Karpas-422 (cell line): ENCODE results near the gene SLCO3A1. TPM values are rescaled to one million over a fixed set of nuclear protein-coding genes. Genes with fewer than 3 reads are reported as not detected.

Experiments used
- DNase-seq: peaks from one replicate; pipeline ENCODE4 v3.0.0-alpha.2; 2015
- H2AFZ ChIP-seq: fragments of 200-600 bp; sonication (generic); 2 replicates; pipeline ENCODE4 v1.6.1; 2014; ENCODE audit warnings: antibody characterized with exemption, low read length, mixed read lengths
- H3K27ac ChIP-seq: fragments of 200-600 bp; sonication (generic); 2 replicates; pipeline ENCODE4 v1.5.1; 2014; ENCODE audit warnings: mild to moderate bottlenecking, low read length, moderate library complexity
- H3K27me3 ChIP-seq: fragments of 200-600 bp; sonication (generic); 2 replicates; pipeline ENCODE4 v1.6.1; 2014; ENCODE audit warnings: low read length, mixed read lengths
- H3K36me3 ChIP-seq: fragments of 200-600 bp; sonication (generic); 2 replicates; pipeline ENCODE4 v1.6.1; 2014; ENCODE audit warnings: low read length, mixed read lengths; ENCODE audit not compliant: insufficient read depth
- H3K4me1 ChIP-seq: fragments of 200-600 bp; sonication (generic); 2 replicates; pipeline ENCODE4 v1.6.1; 2014; ENCODE audit warnings: mild to moderate bottlenecking, low read length, mixed read lengths
- H3K4me2 ChIP-seq: fragments of 200-600 bp; sonication (generic); 2 replicates; pipeline ENCODE4 v1.6.1; 2014; ENCODE audit warnings: low read length, low read depth, mild to moderate bottlenecking; ENCODE audit not compliant: poor library complexity, severe bottlenecking
- H3K4me3 ChIP-seq: fragments of 200-600 bp; sonication (generic); 2 replicates; pipeline ENCODE4 v1.5.1; 2014; ENCODE audit warnings: mild to moderate bottlenecking, antibody characterized with exemption, low read length, mixed read lengths
- H3K79me2 ChIP-seq: fragments of 200-600 bp; sonication (generic); 2 replicates; pipeline ENCODE4 v1.6.1; 2014; ENCODE audit warnings: mild to moderate bottlenecking, low read length, mixed read lengths
- H3K9ac ChIP-seq: fragments of 200-600 bp; sonication (generic); 2 replicates; pipeline ENCODE4 v1.6.0; 2014; ENCODE audit warnings: low read length
- H3K9me2 ChIP-seq: fragments of 200-600 bp; sonication (generic), shearing (Covaris generic); replicated peaks from 2 replicates; pipeline ENCODE4 v1.6.0; 2014; ENCODE audit warnings: mild to moderate bottlenecking, low read length, moderate library complexity; ENCODE audit not compliant: insufficient read depth
- H3K9me3 ChIP-seq: fragments of 300-700, 200-600 bp; sonication (generic); 2 replicates; pipeline ENCODE4 v1.6.1; 2014; ENCODE audit warnings: low read length, mixed read lengths
- H4K20me1 ChIP-seq: fragments of 200-600 bp; sonication (generic); 2 replicates; pipeline ENCODE4 v1.6.1; 2014; ENCODE audit warnings: mild to moderate bottlenecking, antibody characterized with exemption, low read length, low read depth; ENCODE audit not compliant: insufficient read depth
- total RNA-seq: library from RNA; depleted of rRNA; stranded (reverse); fragments of >200 nt; shearing (Covaris generic); gene quantifications from 2 replicates; pipeline ENCODE4 v1.2.3, GENCODE V29; 2014; ENCODE audit warnings: low replicate concordance

The SLCO3A1 gene
- total RNA-seq, 1 experiment from 2014 or later = 36.2 TPM

DNA sequence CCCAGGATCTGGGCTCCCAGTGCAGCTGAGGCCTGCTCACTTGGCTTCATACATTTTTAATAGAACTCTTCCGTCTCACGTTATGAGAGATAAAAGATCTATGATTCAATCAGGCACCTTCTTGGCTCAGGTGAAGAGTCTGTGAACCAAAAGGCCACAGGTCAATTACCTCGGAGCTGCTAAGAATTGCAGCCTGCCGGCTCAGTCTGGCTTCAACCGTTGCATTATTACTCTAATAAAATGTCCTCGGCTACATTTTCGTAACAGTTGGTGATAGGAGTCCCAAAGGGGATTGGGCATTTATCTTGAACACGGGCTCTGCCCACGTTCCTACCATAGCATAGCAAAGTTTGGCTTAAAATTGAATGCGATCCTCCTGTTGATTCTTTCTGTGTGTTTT is 176.3 kb downstream of the SLCO3A1 start:
- no peaks in the 10 kb centered on the region for H3K27me3 ChIP-seq
- H3K4me2 ChIP-seq = no peak overlapping the region
- no peaks in the 10 kb centered on the region for H3K9me3 ChIP-seq
- no peak for DNase-seq
- H3K9me2 ChIP-seq = no peaks in the 10 kb centered on the region
- H3K4me1 ChIP-seq = no peaks in the 10 kb centered on the region
- H3K9ac ChIP-seq = no peak overlapping the region
- no peaks in the 10 kb centered on the region for H4K20me1 ChIP-seq
- H3K79me2 ChIP-seq = peaks cover 98% of the 10 kb centered on the region
- no peak overlapping the region for H3K4me3 ChIP-seq
- H2AFZ ChIP-seq = no peak overlapping the region
- no peaks in the 10 kb centered on the region for H3K36me3 ChIP-seq
- H3K27ac ChIP-seq = no peak overlapping the region

DNA sequence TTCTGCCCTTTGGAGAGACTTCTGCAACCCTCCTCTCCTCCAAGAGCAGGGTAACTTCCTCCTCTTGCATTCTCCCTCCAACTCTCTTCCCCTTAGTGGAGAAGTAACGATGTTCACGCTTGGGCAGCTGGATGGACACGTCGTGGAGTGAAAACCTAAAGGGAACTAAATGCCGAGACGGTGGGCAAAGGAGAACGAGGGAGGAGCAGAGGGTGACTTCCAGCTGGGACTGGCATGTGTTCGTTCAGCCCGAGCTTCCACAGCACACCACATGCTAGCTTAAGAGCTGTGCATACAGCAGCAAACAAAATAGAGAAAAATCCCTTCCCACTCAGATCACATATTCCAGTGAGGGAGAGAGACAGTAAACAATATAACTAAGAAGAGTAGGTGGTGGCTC is 179.8 kb downstream of the SLCO3A1 start:
- Histone ChIP-seq H3K79me2 (peaks cover 98% of the 10 kb centered on the region), H3K4me2 (no peak overlapping the region), H3K27ac (no peak overlapping the region), H3K36me3 (no peaks in the 10 kb centered on the region), H3K27me3 (no peaks in the 10 kb centered on the region), H3K9ac (no peak overlapping the region), H4K20me1 (no peaks in the 10 kb centered on the region), H3K9me3 (no peaks in the 10 kb centered on the region), H3K4me1 (no peaks in the 10 kb centered on the region), H2AFZ (no peak overlapping the region), H3K4me3 (no peak overlapping the region), H3K9me2 (no peaks in the 10 kb centered on the region)
- no peak for DNase-seq

DNA sequence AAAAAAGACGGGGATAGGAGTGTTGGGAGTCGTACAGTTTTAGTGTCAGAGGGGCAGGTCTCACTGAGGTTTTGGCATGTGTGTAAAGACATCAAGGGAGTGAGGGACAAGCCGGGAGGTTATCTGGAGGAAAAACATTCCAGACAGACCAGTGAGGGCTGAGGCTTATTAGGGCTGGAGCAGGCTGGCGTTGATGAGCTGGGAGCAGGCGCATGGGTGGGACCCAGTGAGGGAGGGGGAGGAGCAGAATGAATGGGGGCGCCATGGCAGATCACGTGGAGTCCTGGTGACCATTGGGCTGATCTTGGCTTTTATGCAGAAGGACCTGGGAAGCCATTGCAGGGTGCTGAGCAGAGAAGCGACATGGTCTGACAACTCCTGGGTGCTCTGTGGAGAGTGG is 180.2 kb downstream of the SLCO3A1 start:
- Histone ChIP-seq H3K79me2 (peaks cover 98% of the 10 kb centered on the region), H3K27ac (no peak overlapping the region), H3K4me1 (no peaks in the 10 kb centered on the region), H3K4me2 (no peak overlapping the region), H4K20me1 (no peaks in the 10 kb centered on the region), H3K4me3 (no peak overlapping the region), H3K9me3 (no peaks in the 10 kb centered on the region), H3K9me2 (no peaks in the 10 kb centered on the region), H3K27me3 (no peaks in the 10 kb centered on the region), H2AFZ (no peak overlapping the region), H3K36me3 (no peaks in the 10 kb centered on the region), H3K9ac (no peak overlapping the region)
- no peak for DNase-seq

DNA sequence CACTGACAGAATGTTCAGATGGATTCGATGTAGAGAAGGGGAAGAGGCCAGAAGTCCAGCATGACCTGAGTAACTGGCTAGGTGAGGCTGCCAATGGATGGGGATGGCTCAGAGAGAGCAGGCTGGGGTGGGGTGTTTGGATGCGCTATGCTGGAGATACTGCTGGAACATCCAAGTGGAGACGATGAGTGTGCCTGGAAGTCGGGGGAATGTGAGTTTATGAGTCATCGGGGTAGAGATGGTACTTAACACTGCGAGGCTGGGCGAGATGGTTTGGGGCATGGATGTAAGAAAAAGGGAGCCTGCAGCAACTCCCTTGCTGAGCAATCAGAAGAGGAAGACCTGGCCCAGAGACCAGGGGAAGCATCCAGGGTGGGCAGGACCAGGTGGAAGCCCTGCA is 180.7 kb downstream of the SLCO3A1 start:
- Histone ChIP-seq H2AFZ (no peak overlapping the region), H4K20me1 (no peaks in the 10 kb centered on the region), H3K27ac (no peak overlapping the region), H3K9me3 (no peaks in the 10 kb centered on the region), H3K9ac (no peak overlapping the region), H3K4me1 (no peaks in the 10 kb centered on the region), H3K27me3 (no peaks in the 10 kb centered on the region), H3K36me3 (no peaks in the 10 kb centered on the region), H3K79me2 (peaks cover 98% of the 10 kb centered on the region), H3K4me3 (no peak overlapping the region), H3K9me2 (no peaks in the 10 kb centered on the region), H3K4me2 (no peak overlapping the region)
- DNase-seq = no peak

DNA sequence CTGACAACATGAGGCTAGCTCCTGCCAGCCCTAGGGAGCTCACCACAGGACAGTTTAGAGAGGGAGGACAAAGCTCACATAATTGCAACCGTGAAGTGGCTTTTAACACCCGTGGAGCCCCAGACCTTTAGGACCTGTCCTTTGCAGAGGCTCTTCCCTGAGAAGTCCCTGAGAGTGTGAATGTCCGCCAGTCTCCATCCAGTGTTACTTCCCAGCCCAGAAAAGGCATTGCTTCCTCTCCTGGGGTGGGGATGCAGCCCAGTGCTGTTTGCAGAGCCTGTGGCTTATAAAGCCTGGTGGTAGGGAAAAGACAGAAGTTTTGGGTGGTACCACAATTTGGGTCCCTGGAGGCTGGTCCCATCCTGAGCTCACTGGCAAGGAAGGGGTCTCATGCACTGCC is 182.0 kb downstream of the SLCO3A1 start:
- Histone ChIP-seq H3K27ac (no peak overlapping the region), H3K36me3 (no peaks in the 10 kb centered on the region), H2AFZ (no peak overlapping the region), H3K4me2 (no peak overlapping the region), H3K27me3 (no peaks in the 10 kb centered on the region), H3K9ac (no peak overlapping the region), H3K9me3 (no peaks in the 10 kb centered on the region), H4K20me1 (no peaks in the 10 kb centered on the region), H3K4me1 (no peaks in the 10 kb centered on the region), H3K9me2 (no peaks in the 10 kb centered on the region), H3K4me3 (no peak overlapping the region), H3K79me2 (peaks cover 98% of the 10 kb centered on the region)
- no peak for DNase-seq

DNA sequence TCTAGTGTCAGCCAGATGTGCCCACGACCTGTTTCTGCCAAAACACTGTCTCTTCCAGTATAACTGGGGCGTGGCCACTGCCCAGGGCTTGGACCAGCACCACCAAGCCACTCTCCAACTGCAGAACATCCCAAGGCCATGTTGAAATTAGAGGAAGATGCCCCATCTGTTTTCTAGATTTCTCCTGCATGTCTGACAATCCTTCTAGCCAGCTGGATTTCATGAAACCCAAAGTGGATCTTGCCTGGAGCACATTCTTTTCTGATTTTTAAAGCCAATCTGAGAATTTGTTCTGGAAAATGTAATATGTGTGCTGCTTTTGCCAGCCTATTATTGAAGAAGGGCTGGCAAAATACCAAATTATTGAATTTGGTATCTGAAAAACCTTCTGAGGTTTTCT is 182.5 kb downstream of the SLCO3A1 start:
- peaks cover 98% of the 10 kb centered on the region for H3K79me2 ChIP-seq
- H3K4me2 ChIP-seq = no peak overlapping the region
- no peak overlapping the region for H3K27ac ChIP-seq
- H3K27me3 ChIP-seq = no peaks in the 10 kb centered on the region
- H3K36me3 ChIP-seq = no peaks in the 10 kb centered on the region
- no peak for DNase-seq
- no peaks in the 10 kb centered on the region for H4K20me1 ChIP-seq
- H3K4me3 ChIP-seq = no peak overlapping the region
- no peak overlapping the region for H3K9ac ChIP-seq
- H2AFZ ChIP-seq = no peak overlapping the region
- H3K4me1 ChIP-seq = no peaks in the 10 kb centered on the region
- no peaks in the 10 kb centered on the region for H3K9me3 ChIP-seq
- H3K9me2 ChIP-seq = no peaks in the 10 kb centered on the region

DNA sequence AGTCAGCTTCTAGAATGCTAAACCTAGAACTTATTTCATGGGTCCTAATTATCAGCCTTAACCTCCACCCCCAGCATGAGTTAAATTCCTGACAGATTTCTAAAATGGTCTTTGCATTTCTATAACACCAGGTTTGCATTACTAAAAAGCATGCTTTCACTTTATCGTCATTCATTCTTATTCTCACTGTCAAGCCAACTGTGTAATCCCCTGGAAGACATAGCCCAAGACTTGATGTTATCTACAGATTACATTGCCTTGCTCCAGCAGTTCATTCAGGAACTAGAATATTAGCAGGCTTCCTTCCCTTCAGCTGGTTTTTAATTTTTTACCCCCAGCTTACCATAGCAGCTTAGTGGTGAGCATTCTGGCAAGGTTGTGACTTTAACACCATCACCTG is 184.0 kb downstream of the SLCO3A1 start:
- H3K4me3 ChIP-seq = no peak overlapping the region
- no peaks in the 10 kb centered on the region for H3K4me1 ChIP-seq
- no peaks in the 10 kb centered on the region for H3K36me3 ChIP-seq
- H3K27me3 ChIP-seq = no peaks in the 10 kb centered on the region
- H3K9me2 ChIP-seq = no peaks in the 10 kb centered on the region
- no peak overlapping the region for H3K27ac ChIP-seq
- H3K9ac ChIP-seq = no peak overlapping the region
- H3K9me3 ChIP-seq = no peaks in the 10 kb centered on the region
- H4K20me1 ChIP-seq = no peaks in the 10 kb centered on the region
- no peak for DNase-seq
- H3K79me2 ChIP-seq = peaks cover 98% of the 10 kb centered on the region
- no peak overlapping the region for H3K4me2 ChIP-seq
- H2AFZ ChIP-seq = no peak overlapping the region

DNA sequence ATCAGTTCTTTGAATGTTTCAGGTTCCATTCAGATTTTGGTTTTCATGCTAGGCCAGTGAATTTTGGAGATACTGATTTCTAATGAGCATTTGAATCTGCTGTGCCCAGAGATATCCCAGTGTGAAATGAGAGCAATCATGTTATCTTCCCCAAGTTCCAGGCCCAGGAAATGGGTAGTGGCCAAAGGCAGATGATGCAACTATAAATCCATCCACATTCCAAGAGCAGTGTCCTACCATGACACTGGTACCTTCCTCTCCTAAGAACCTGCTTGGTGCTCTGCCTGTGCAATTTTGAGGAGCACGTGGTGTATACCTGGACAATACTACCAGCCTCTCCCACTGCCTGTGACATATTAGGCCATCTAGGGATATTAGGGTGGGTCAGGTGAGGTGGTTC is 186.8 kb downstream of the SLCO3A1 start:
- Histone ChIP-seq H3K27ac (no peak overlapping the region), H3K79me2 (peaks cover 96% of the 10 kb centered on the region), H3K9ac (no peak overlapping the region), H3K9me3 (no peaks in the 10 kb centered on the region), H3K9me2 (no peaks in the 10 kb centered on the region), H4K20me1 (no peaks in the 10 kb centered on the region), H3K4me1 (no peaks in the 10 kb centered on the region), H3K4me2 (no peak overlapping the region), H3K27me3 (no peaks in the 10 kb centered on the region), H2AFZ (no peak overlapping the region), H3K4me3 (no peak overlapping the region), H3K36me3 (no peaks in the 10 kb centered on the region)
- DNase-seq = no peak

DNA sequence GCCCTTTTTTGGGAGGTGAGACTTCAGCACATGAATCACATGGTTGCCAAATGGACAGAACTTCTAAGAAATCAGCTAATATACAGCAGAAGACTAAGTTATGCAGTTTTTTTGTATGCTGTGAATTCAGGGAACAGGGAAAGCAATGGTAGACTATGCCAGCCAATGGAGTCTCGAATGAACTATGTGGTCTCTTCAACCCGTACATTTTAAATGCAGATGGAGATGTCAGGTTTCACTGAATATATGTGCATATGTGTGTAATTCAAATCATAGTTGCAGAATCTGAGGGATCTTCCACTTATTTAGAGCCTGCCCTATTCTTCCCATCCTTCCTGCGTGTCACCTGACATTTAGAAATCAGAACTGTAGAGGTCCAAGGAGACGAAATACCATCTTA is 187.9 kb downstream of the SLCO3A1 start:
- Histone ChIP-seq H3K9me3 (no peaks in the 10 kb centered on the region), H3K4me3 (no peak overlapping the region), H3K36me3 (no peaks in the 10 kb centered on the region), H3K27ac (no peak overlapping the region), H3K9me2 (no peaks in the 10 kb centered on the region), H3K4me1 (no peaks in the 10 kb centered on the region), H4K20me1 (peaks cover under 1% of the 10 kb centered on the region; the same call in 1 of the 2 replicates), H3K9ac (no peak overlapping the region), H3K4me2 (no peak overlapping the region), H2AFZ (no peak overlapping the region), H3K79me2 (peaks cover 96% of the 10 kb centered on the region), H3K27me3 (no peaks in the 10 kb centered on the region)
- no peak for DNase-seq
